ENCODE data around the gene ENOSF1.
"Not testable (repeated sequence)": the region's sequence is repeated elsewhere in the genome, so short reads cannot be mapped to it uniquely, and the experiment has no call there.

Gene ENOSF1

GRCh38 chr18:686339-687111 is 25.9 kb downstream of the ENOSF1 start:
- no peak for TF ChIP-seq CTCF (IDR thresholded peaks at IDR 0.05; ENCODE audit: low read depth, low read length)
- H3K4me3 ChIP-seq (ENCODE audit: low read depth, low read length), result no peak overlapping the region

- H3K4me3 ChIP-seq (ENCODE audit: low read depth, low read length), result no peak overlapping the region
- TF ChIP-seq CTCF (IDR thresholded peaks at IDR 0.05; ENCODE audit: low read depth, low read length), result no peak
Observed at GRCh38 chr18:685438-685837, 27.0 kb downstream of the ENOSF1 start.

GRCh38 chr18:683531-683930 is 28.9 kb downstream of the ENOSF1 start:
- no peak overlapping the region for H3K4me3 ChIP-seq (ENCODE audit: low read depth, low read length)
- TF ChIP-seq CTCF (IDR thresholded peaks at IDR 0.05; ENCODE audit: low read depth, low read length), result no peak

- TF ChIP-seq CTCF (IDR thresholded peaks at IDR 0.05; ENCODE audit: low read depth, low read length), result no peak
- H3K4me3 ChIP-seq (ENCODE audit: low read depth, low read length), result no peak overlapping the region
Observed at GRCh38 chr18:682833-683232, 29.6 kb downstream of the ENOSF1 start.

GRCh38 chr18:682416-682815 is 30.0 kb downstream of the ENOSF1 start:
- not testable (repeated sequence) for H3K4me3 ChIP-seq (ENCODE audit: low read depth, low read length)

GRCh38 chr18:681985-682384 is 30.4 kb downstream of the ENOSF1 start:
- H3K4me3 ChIP-seq (ENCODE audit: low read depth, low read length), result no peak overlapping the region

GRCh38 chr18:680392-680791 is 32.0 kb downstream of the ENOSF1 start:
- no peak for TF ChIP-seq CTCF (IDR thresholded peaks at IDR 0.05; ENCODE audit: low read depth, low read length)
- no peak overlapping the region for H3K4me3 ChIP-seq (ENCODE audit: low read depth, low read length)

More at GRCh38 chr18:681985-682384, 30.4 kb downstream of the ENOSF1 start:
- TF ChIP-seq CTCF (IDR thresholded peaks at IDR 0.05; ENCODE audit: low read depth, low read length), result no peak

- no peak for TF ChIP-seq CTCF (IDR thresholded peaks at IDR 0.05; ENCODE audit: low read depth, low read length)
- no peak overlapping the region for H3K4me3 ChIP-seq (ENCODE audit: low read depth, low read length)
Observed at GRCh38 chr18:679516-679915, 32.9 kb downstream of the ENOSF1 start.

Data from WI38 (cell line).